HG03575 (cell line): Measurements from ENCODE around the gene PHF24.

Source experiments
- ATAC-seq: cut with Tn5 transposase; IDR thresholded peaks from one replicate; pipeline ENCODE4 v1.9.1; 2021; ENCODE audit not compliant: unreplicated experiment, insufficient number of reproducible peaks, low FRiP score; ENCODE audit errors: extremely low read depth

Gene PHF24

DNA sequence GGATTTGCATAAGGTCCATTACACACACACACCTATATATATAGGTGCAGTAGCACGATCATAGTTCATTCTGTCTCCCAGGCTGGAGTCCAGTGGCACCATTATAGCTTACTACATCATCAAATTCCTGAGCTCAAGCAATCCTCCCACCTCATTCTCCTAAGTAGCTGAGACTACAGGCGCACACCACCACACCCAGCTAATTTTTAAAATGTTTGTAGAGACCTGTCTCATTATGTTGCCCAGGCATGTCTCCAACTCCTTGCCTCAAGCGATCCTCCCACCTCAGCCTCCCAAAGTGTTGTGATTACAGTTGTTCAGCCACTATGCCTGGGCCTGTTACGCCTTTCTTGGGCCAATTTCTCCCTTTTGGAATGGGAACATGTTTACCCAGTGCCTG, 71.2 kb downstream of the PHF24 start:
- ATAC-seq, result no peak

GRCh38 chr9:35029852-35030251, 71.8 kb downstream of the PHF24 start:
- no peak for ATAC-seq
